GM23338 (cell line): ENCODE measurements around the gene AGTR1. TPM values are rescaled to one million over a fixed set of nuclear protein-coding genes. Genes with fewer than 3 reads are reported as not detected.

ENCODE experiments used
- ATAC-seq: fragments of 200-7000 bp; cut with Tn5 transposase; 3 replicates; pipeline ENCODE4 v1.9.1; 2020
- DNase-seq: peaks from one replicate; pipeline ENCODE4 v3.0.0-alpha.2; 2015; ENCODE audit warnings: low spot score
- H2AFZ ChIP-seq: fragments of 200-600 bp; sonication (generic); 2 replicates; pipeline ENCODE4 v1.8.0; 2016; ENCODE audit warnings: antibody characterized with exemption, mild to moderate bottlenecking, moderate library complexity
- H3F3A ChIP-seq: fragments of 200-600 bp; sonication (generic); replicated peaks from 2 replicates; pipeline ENCODE4 v1.8.0; 2017; ENCODE audit warnings: antibody characterized with exemption, mixed run types, low read depth
- H3K27ac ChIP-seq: fragments of 200-600 bp; sonication (generic); 2 replicates; pipeline ENCODE4 v1.6.1; 2016; ENCODE audit warnings: low read depth
- H3K27me3 ChIP-seq: fragments of 200-600 bp; sonication (generic); 2 replicates; pipeline ENCODE4 v1.8.0; 2016; ENCODE audit warnings: mild to moderate bottlenecking, mixed run types, moderate library complexity; ENCODE audit not compliant: insufficient read depth
- H3K36me3 ChIP-seq: fragments of 200-600 bp; sonication (generic); 2 replicates; pipeline ENCODE4 v1.8.0; 2016; ENCODE audit warnings: mild to moderate bottlenecking; ENCODE audit not compliant: insufficient read depth
- H3K4me1 ChIP-seq: fragments of 200-600 bp; sonication (generic); 2 replicates; pipeline ENCODE4 v1.8.0; 2016; ENCODE audit warnings: mild to moderate bottlenecking, moderate library complexity; ENCODE audit not compliant: insufficient read depth
- H3K4me2 ChIP-seq: fragments of 200-600 bp; sonication (generic); 2 replicates; pipeline ENCODE4 v1.7.1; 2017; ENCODE audit warnings: mixed run types
- H3K4me3 ChIP-seq: fragments of 200-600 bp; sonication (generic); 2 replicates; pipeline ENCODE4 v1.6.1; 2016; ENCODE audit warnings: mixed run types
- H3K79me2 ChIP-seq: fragments of 200-600 bp; sonication (generic); replicated peaks from 2 replicates; pipeline ENCODE4 v1.8.0; 2017; ENCODE audit warnings: mild to moderate bottlenecking; ENCODE audit not compliant: insufficient read depth
- H3K9me2 ChIP-seq: fragments of 200-600 bp; sonication (generic); 2 replicates; pipeline ENCODE4 v1.8.0; 2017; ENCODE audit not compliant: insufficient read depth
- H4K20me1 ChIP-seq: fragments of 200-600 bp; sonication (generic); replicated peaks from 2 replicates; pipeline ENCODE4 v1.8.0; 2017; ENCODE audit warnings: mild to moderate bottlenecking; ENCODE audit not compliant: insufficient read depth
- H3K27ac Mint-ChIP-seq: 2 replicates; pipeline ENCODE4 v1.8.0; 2020; ENCODE audit warnings: inconsistent platforms, mild to moderate bottlenecking, moderate library complexity, mixed read lengths
- H3K27me3 Mint-ChIP-seq: 3 replicates; pipeline ENCODE4 v1.8.0; 2022; ENCODE audit warnings: low read depth, mild to moderate bottlenecking, moderate library complexity, mixed read lengths, inconsistent platforms; ENCODE audit not compliant: insufficient read depth, poor library complexity
- H3K36me3 Mint-ChIP-seq: 3 replicates; pipeline ENCODE4 v1.8.0; 2021; ENCODE audit warnings: low read depth, mild to moderate bottlenecking, inconsistent platforms, moderate library complexity, mixed read lengths
- H3K4me1 Mint-ChIP-seq: 3 replicates; pipeline ENCODE4 v1.8.0; 2020; ENCODE audit warnings: mild to moderate bottlenecking, inconsistent platforms, mixed read lengths
- H3K4me3 Mint-ChIP-seq: 3 replicates; pipeline ENCODE4 v1.8.0; 2021; ENCODE audit warnings: moderate library complexity, mild to moderate bottlenecking, inconsistent platforms, mixed read lengths
- H3K9me3 Mint-ChIP-seq: 3 replicates; pipeline ENCODE4 v1.8.0; 2020; ENCODE audit warnings: moderate library complexity, mild to moderate bottlenecking, inconsistent platforms, mixed read lengths
- CREB1 ChIP-seq: fragments of 250-450 bp; sonication (Bioruptor Pico); IDR thresholded peaks from 2 replicates; pipeline ENCODE4 v1.5.0; 2020; ENCODE audit warnings: low read depth, mild to moderate bottlenecking, moderate library complexity
- EZH2 ChIP-seq: fragments of 200-600 bp; sonication (generic); IDR thresholded peaks from one replicate; pipeline ENCODE4 v1.8.0; 2017; ENCODE audit warnings: antibody characterized with exemption, mild to moderate bottlenecking, low read depth; ENCODE audit not compliant: unreplicated experiment
- EZH2phosphoT487 ChIP-seq: fragments of 200-600 bp; sonication (generic); IDR thresholded peaks from one replicate; pipeline ENCODE4 v1.8.1; 2018; ENCODE audit warnings: antibody characterized with exemption; ENCODE audit not compliant: unreplicated experiment
- JUNB ChIP-seq: IDR thresholded peaks from one replicate; pipeline ENCODE4 v1.6.1; 2016; ENCODE audit warnings: antibody characterized with exemption; ENCODE audit not compliant: unreplicated experiment
- NANOG ChIP-seq: IDR thresholded peaks from 2 replicates; pipeline ENCODE4 v1.6.1; 2016; ENCODE audit warnings: antibody characterized with exemption, borderline replicate concordance
- POLR2AphosphoS5 ChIP-seq: IDR thresholded peaks from 2 replicates; pipeline ENCODE4 v1.6.1; 2016; ENCODE audit warnings: antibody characterized with exemption, low read depth
- STAT1 ChIP-seq: IDR thresholded peaks from one replicate; pipeline ENCODE4 v1.6.1; 2016; ENCODE audit warnings: antibody characterized with exemption; ENCODE audit not compliant: unreplicated experiment
- ZNF114 ChIP-seq: fragments of 250-450 bp; sonication (Bioruptor Pico); IDR thresholded peaks from 2 replicates; pipeline ENCODE4 v1.5.0; 2020; ENCODE audit warnings: mild to moderate bottlenecking, moderate library complexity
- ZNF331 ChIP-seq: fragments of 250-450 bp; sonication (Bioruptor Pico); IDR thresholded peaks from 2 replicates; pipeline ENCODE4 v1.5.0; 2020; ENCODE audit warnings: low read depth, mild to moderate bottlenecking, moderate library complexity
- polyA plus RNA-seq: library from polyadenylated mRNA; unstranded; fragments of >200 nt; fragmentation: Nextera tagmentation; extraction: Ambion mirVana; gene quantifications from 2 replicates; pipeline ENCODE4 v1.2.1, GENCODE V29; 2016
- total RNA-seq: library from RNA; depleted of rRNA; stranded (reverse); fragments of >200 nt; shearing (Covaris generic); gene quantifications from 2 replicates; pipeline ENCODE4 v1.2.3, GENCODE V29; 2014
- TF ChIP-seq, protein P1 (sequence below), 2 experiments: fragments of 200-600 bp in 1 of 2; sonication (generic) in 1 of 2; conservative IDR thresholded peaks; 2 replicates each; pipeline versions ENCODE4 v1.5.1 to v1.6.1; 2016 to 2017; ENCODE audit warnings: antibody characterized with exemption in 2 of 2, low read depth in 2 of 2, mild to moderate bottlenecking in 2 of 2, moderate library complexity in 1 of 2
- TF ChIP-seq, protein P2 (sequence below): fragments of 250-450 bp; sonication (Bioruptor Pico); IDR thresholded peaks from 2 replicates; pipeline ENCODE4 v1.5.0; 2020; ENCODE audit warnings: mild to moderate bottlenecking, moderate library complexity
- TF ChIP-seq, protein P3 (sequence below): IDR thresholded peaks from 2 replicates; pipeline ENCODE4 v1.6.1; 2016; ENCODE audit warnings: antibody characterized with exemption
- TF ChIP-seq, protein P4 (sequence below): IDR thresholded peaks from one replicate; pipeline ENCODE4 v1.6.1; 2018; ENCODE audit warnings: antibody characterized with exemption; ENCODE audit not compliant: unreplicated experiment

The AGTR1 gene
- total and polyA plus RNA-seq, 2 experiments from 2014 or later = 0.16 TPM; not detected in 1

DNA sequence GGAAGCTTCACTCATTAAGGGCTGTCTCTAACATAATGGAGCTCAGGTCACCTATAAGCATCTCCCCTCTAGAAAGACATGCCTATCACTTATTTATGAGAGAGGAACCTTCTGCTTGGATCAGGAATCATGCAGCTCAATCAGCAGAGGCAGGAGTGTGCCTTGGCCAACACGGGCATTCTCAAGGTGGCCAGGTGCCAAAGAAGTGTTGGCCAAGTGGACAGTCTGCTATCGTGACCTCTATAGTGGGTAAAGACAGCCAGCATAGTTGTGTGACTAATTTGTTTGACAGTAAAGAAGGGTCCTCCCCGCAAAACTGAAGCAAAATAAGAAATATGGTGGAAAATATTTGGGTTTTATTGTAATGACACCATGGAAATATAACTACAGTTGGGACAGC, 14.7 kb upstream of the AGTR1 start:
- no peaks in the 10 kb centered on the region for H3K27me3 Mint-ChIP-seq
- no peak overlapping the region for H3K27ac Mint-ChIP-seq
- Histone ChIP-seq H4K20me1 (no peaks in the 10 kb centered on the region), H3K4me3 (no peak overlapping the region), H3K27me3 (no peaks in the 10 kb centered on the region), H3K36me3 (no peaks in the 10 kb centered on the region), H3K27ac (no peak overlapping the region), H2AFZ (no peak overlapping the region), H3F3A (no peaks in the 10 kb centered on the region), H3K9me2 (no peaks in the 10 kb centered on the region), H3K4me1 (no peaks in the 10 kb centered on the region), H3K79me2 (no peaks in the 10 kb centered on the region), H3K4me2 (no peak overlapping the region)
- TF ChIP-seq ZNF331 (CRISPR knock-in tag) (no peak), EZH2phosphoT487 (no peak), JUNB (no peak), POLR2AphosphoS5 (no peak), NANOG (no peak), STAT1 (no peak), CREB1 (CRISPR knock-in tag) (no peak), ZNF114 (CRISPR knock-in tag) (no peak), EZH2 (no peak)
- TF ChIP-seq, protein P1, sequence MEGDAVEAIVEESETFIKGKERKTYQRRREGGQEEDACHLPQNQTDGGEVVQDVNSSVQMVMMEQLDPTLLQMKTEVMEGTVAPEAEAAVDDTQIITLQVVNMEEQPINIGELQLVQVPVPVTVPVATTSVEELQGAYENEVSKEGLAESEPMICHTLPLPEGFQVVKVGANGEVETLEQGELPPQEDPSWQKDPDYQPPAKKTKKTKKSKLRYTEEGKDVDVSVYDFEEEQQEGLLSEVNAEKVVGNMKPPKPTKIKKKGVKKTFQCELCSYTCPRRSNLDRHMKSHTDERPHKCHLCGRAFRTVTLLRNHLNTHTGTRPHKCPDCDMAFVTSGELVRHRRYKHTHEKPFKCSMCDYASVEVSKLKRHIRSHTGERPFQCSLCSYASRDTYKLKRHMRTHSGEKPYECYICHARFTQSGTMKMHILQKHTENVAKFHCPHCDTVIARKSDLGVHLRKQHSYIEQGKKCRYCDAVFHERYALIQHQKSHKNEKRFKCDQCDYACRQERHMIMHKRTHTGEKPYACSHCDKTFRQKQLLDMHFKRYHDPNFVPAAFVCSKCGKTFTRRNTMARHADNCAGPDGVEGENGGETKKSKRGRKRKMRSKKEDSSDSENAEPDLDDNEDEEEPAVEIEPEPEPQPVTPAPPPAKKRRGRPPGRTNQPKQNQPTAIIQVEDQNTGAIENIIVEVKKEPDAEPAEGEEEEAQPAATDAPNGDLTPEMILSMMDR (conservative IDR thresholded peaks at IDR 0.05; ENCODE audit: low read depth in 2 of 2) = no peak
- TF ChIP-seq, protein P2, sequence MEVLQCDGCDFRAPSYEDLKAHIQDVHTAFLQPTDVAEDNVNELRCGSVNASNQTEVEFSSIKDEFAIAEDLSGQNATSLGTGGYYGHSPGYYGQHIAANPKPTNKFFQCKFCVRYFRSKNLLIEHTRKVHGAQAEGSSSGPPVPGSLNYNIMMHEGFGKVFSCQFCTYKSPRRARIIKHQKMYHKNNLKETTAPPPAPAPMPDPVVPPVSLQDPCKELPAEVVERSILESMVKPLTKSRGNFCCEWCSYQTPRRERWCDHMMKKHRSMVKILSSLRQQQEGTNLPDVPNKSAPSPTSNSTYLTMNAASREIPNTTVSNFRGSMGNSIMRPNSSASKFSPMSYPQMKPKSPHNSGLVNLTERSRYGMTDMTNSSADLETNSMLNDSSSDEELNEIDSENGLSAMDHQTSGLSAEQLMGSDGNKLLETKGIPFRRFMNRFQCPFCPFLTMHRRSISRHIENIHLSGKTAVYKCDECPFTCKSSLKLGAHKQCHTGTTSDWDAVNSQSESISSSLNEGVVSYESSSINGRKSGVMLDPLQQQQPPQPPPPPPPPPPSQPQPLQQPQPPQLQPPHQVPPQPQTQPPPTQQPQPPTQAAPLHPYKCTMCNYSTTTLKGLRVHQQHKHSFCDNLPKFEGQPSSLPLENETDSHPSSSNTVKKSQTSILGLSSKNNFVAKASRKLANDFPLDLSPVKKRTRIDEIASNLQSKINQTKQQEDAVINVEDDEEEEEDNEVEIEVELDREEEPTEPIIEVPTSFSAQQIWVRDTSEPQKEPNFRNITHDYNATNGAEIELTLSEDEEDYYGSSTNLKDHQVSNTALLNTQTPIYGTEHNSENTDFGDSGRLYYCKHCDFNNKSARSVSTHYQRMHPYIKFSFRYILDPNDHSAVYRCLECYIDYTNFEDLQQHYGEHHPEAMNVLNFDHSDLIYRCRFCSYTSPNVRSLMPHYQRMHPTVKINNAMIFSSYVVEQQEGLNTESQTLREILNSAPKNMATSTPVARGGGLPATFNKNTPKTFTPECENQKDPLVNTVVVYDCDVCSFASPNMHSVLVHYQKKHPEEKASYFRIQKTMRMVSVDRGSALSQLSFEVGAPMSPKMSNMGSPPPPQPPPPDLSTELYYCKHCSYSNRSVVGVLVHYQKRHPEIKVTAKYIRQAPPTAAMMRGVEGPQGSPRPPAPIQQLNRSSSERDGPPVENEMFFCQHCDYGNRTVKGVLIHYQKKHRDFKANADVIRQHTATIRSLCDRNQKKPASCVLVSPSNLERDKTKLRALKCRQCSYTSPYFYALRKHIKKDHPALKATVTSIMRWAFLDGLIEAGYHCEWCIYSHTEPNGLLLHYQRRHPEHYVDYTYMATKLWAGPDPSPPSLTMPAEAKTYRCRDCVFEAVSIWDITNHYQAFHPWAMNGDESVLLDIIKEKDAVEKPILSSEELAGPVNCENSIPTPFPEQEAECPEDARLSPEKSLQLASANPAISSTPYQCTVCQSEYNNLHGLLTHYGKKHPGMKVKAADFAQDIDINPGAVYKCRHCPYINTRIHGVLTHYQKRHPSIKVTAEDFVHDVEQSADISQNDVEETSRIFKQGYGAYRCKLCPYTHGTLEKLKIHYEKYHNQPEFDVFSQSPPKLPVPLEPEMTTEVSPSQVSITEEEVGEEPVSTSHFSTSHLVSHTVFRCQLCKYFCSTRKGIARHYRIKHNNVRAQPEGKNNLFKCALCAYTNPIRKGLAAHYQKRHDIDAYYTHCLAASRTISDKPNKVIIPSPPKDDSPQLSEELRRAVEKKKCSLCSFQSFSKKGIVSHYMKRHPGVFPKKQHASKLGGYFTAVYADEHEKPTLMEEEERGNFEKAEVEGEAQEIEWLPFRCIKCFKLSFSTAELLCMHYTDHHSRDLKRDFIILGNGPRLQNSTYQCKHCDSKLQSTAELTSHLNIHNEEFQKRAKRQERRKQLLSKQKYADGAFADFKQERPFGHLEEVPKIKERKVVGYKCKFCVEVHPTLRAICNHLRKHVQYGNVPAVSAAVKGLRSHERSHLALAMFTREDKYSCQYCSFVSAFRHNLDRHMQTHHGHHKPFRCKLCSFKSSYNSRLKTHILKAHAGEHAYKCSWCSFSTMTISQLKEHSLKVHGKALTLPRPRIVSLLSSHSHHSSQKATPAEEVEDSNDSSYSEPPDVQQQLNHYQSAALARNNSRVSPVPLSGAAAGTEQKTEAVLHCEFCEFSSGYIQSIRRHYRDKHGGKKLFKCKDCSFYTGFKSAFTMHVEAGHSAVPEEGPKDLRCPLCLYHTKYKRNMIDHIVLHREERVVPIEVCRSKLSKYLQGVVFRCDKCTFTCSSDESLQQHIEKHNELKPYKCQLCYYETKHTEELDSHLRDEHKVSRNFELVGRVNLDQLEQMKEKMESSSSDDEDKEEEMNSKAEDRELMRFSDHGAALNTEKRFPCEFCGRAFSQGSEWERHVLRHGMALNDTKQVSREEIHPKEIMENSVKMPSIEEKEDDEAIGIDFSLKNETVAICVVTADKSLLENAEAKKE (CRISPR knock-in tag) = no peak
- TF ChIP-seq, protein P3, sequence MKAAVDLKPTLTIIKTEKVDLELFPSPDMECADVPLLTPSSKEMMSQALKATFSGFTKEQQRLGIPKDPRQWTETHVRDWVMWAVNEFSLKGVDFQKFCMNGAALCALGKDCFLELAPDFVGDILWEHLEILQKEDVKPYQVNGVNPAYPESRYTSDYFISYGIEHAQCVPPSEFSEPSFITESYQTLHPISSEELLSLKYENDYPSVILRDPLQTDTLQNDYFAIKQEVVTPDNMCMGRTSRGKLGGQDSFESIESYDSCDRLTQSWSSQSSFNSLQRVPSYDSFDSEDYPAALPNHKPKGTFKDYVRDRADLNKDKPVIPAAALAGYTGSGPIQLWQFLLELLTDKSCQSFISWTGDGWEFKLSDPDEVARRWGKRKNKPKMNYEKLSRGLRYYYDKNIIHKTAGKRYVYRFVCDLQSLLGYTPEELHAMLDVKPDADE = no peak
- TF ChIP-seq, protein P4, sequence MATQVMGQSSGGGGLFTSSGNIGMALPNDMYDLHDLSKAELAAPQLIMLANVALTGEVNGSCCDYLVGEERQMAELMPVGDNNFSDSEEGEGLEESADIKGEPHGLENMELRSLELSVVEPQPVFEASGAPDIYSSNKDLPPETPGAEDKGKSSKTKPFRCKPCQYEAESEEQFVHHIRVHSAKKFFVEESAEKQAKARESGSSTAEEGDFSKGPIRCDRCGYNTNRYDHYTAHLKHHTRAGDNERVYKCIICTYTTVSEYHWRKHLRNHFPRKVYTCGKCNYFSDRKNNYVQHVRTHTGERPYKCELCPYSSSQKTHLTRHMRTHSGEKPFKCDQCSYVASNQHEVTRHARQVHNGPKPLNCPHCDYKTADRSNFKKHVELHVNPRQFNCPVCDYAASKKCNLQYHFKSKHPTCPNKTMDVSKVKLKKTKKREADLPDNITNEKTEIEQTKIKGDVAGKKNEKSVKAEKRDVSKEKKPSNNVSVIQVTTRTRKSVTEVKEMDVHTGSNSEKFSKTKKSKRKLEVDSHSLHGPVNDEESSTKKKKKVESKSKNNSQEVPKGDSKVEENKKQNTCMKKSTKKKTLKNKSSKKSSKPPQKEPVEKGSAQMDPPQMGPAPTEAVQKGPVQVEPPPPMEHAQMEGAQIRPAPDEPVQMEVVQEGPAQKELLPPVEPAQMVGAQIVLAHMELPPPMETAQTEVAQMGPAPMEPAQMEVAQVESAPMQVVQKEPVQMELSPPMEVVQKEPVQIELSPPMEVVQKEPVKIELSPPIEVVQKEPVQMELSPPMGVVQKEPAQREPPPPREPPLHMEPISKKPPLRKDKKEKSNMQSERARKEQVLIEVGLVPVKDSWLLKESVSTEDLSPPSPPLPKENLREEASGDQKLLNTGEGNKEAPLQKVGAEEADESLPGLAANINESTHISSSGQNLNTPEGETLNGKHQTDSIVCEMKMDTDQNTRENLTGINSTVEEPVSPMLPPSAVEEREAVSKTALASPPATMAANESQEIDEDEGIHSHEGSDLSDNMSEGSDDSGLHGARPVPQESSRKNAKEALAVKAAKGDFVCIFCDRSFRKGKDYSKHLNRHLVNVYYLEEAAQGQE = no peak
- H3K4me1 Mint-ChIP-seq = peaks cover 2% of the 10 kb centered on the region; the same call in 1 of the 3 replicates
- no peaks in the 10 kb centered on the region for H3K36me3 Mint-ChIP-seq
- H3K4me3 Mint-ChIP-seq = no peak overlapping the region
- no peak for DNase-seq
- ATAC-seq = no peak
- H3K9me3 Mint-ChIP-seq = no peaks in the 10 kb centered on the region
